IPS DF 6.9 (cell line): ENCODE measurements around the gene ACP3.

ENCODE experiments used
- DNase-seq: peaks from one replicate; pipeline ENCODE4 v3.0.0-alpha.2; 2013; ENCODE audit warnings: low read depth, low spot score
- H3K27ac ChIP-seq: one replicate; pipeline ENCODE4 v1.5.1; 2013; ENCODE audit warnings: low read length, control low read depth
- H3K27me3 ChIP-seq: 2 replicates; pipeline ENCODE4 v1.6.1; 2013; ENCODE audit warnings: mild to moderate bottlenecking, low read length; ENCODE audit not compliant: control insufficient read depth, insufficient read depth
- H3K36me3 ChIP-seq: 2 replicates; pipeline ENCODE4 v1.6.1; 2013; ENCODE audit warnings: low read length; ENCODE audit not compliant: control insufficient read depth, insufficient read depth
- H3K4me1 ChIP-seq: 2 replicates; pipeline ENCODE4 v1.6.1; 2013; ENCODE audit warnings: low read length; ENCODE audit not compliant: control insufficient read depth, insufficient read depth
- H3K4me3 ChIP-seq: 2 replicates; pipeline ENCODE4 v1.5.1; 2013; ENCODE audit warnings: mild to moderate bottlenecking, low read length
- H3K9me3 ChIP-seq: 2 replicates; pipeline ENCODE4 v1.6.1; 2013; ENCODE audit warnings: low read length, inconsistent platforms; ENCODE audit not compliant: control insufficient read depth, insufficient read depth
- WGBS: extraction: QIAGEN DNeasy Blood & Tissue Kit; methylation state at CpG from one replicate; pipeline ENCODE4 v1.1.7; 2013; ENCODE audit warnings: mixed read lengths, missing lambda C conversion rate; ENCODE audit not compliant: insufficient read length, insufficient coverage; 5-methylcytosine and 5-hydroxymethylcytosine counted together

The ACP3 gene

GRCh38 chr3:132405188-132405587 is 88.0 kb downstream of the ACP3 start:
- H3K27ac ChIP-seq = no peak overlapping the region
- no CpG with 5 or more reads among the region's 1 CpG for WGBS
- H3K9me3 ChIP-seq = no peaks in the 10 kb centered on the region
- no peak overlapping the region for H3K4me3 ChIP-seq
- DNase-seq = no peak
- H3K4me1 ChIP-seq = no peaks in the 10 kb centered on the region
- no peaks in the 10 kb centered on the region for H3K27me3 ChIP-seq
- no peaks in the 10 kb centered on the region for H3K36me3 ChIP-seq

GRCh38 chr3:132405609-132406299 is 88.5 kb downstream of the ACP3 start:
- no peak overlapping the region for H3K4me3 ChIP-seq
- WGBS = no CpG with 5 or more reads among the region's 4 CpGs
- H3K9me3 ChIP-seq = no peaks in the 10 kb centered on the region
- no peaks in the 10 kb centered on the region for H3K36me3 ChIP-seq
- H3K27ac ChIP-seq = no peak overlapping the region
- no peaks in the 10 kb centered on the region for H3K27me3 ChIP-seq
- DNase-seq = no peak
- H3K4me1 ChIP-seq = no peaks in the 10 kb centered on the region

- Histone ChIP-seq H3K27me3 (no peaks in the 10 kb centered on the region), H3K9me3 (no peaks in the 10 kb centered on the region), H3K36me3 (no peaks in the 10 kb centered on the region), H3K4me1 (no peaks in the 10 kb centered on the region), H3K27ac (no peak overlapping the region), H3K4me3 (no peak overlapping the region)
- WGBS = no CpG with 5 or more reads among the region's 2 CpGs
- no peak for DNase-seq
Measured at GRCh38 chr3:132406587-132406986, 89.4 kb downstream of the ACP3 start.

- DNase-seq = no peak
- H3K4me1 ChIP-seq = no peaks in the 10 kb centered on the region
- no peaks in the 10 kb centered on the region for H3K27me3 ChIP-seq
- no peaks in the 10 kb centered on the region for H3K9me3 ChIP-seq
- H3K27ac ChIP-seq = no peak overlapping the region
- no peak overlapping the region for H3K4me3 ChIP-seq
- no peaks in the 10 kb centered on the region for H3K36me3 ChIP-seq
- no CpG with 5 or more reads among the region's 2 CpGs for WGBS
Measured at GRCh38 chr3:132407025-132407424, 89.8 kb downstream of the ACP3 start.
